ENCODE results near the gene OR6K6. TPM values are rescaled to one million over a fixed set of nuclear protein-coding genes. Genes with fewer than 3 reads are reported as not detected.

The OR6K6 gene
- total RNA-seq (not detected), total RNA-seq (0 reads per million in 2 donors)

GRCh38 chr1:158754420-158754819 lies at the start of gene OR6K6:
OR6K6 (plus strand) TSS chr1:158754720; CDS start chr1:158754888, 168 bp downstream.
- H3K36me3 Mint-ChIP-seq (ENCODE audit: low read depth), result peaks cover 2% of the 10 kb centered on the region
- DNase-seq (no peak), ATAC-seq (no peak)
- H3K27ac Mint-ChIP-seq, result no peak within 1 kb of the TSS
- H3K4me1 Mint-ChIP-seq, result no peaks in the 10 kb centered on the region
- H3K9me3 ChIP-seq (ENCODE audit: control insufficient read depth, low read length, poor library complexity, severe bottlenecking), result no peaks in the 10 kb centered on the region
- H3K4me3 Mint-ChIP-seq, result no peak within 1 kb of the TSS
- H3K27me3 Mint-ChIP-seq, result peaks cover 37% of the 10 kb centered on the region

- ATAC-seq (no peak), DNase-seq (no peak)
- Mint-ChIP-seq H3K27me3 (peaks cover 2% of the 10 kb centered on the region), H3K36me3 (ENCODE audit: low read depth) (no peaks in the 10 kb centered on the region), H3K4me1 (no peaks in the 10 kb centered on the region), H3K4me3 (no peak overlapping the region), H3K27ac (no peak overlapping the region)
- H3K9me3 ChIP-seq (ENCODE audit: control insufficient read depth, low read length, poor library complexity, severe bottlenecking), result no peaks in the 10 kb centered on the region
These were observed 48.4 kb upstream of the OR6K6 start for GRCh38 chr1:158706096-158706495.

GRCh38 chr1:158711098-158711497 lies 43.4 kb upstream of the OR6K6 start:
- ATAC-seq, result no peak
- DNase-seq, result no peak

GRCh38 chr1:158714754-158715153 lies 39.8 kb upstream of the OR6K6 start:
- no peak for ATAC-seq
- Mint-ChIP-seq H3K27me3 (peaks cover 51% of the 10 kb centered on the region), H3K4me3 (no peak overlapping the region), H3K36me3 (ENCODE audit: low read depth) (peaks cover 4% of the 10 kb centered on the region), H3K4me1 (no peaks in the 10 kb centered on the region), H3K27ac (no peak overlapping the region)
- no peaks in the 10 kb centered on the region for H3K9me3 ChIP-seq (ENCODE audit: control insufficient read depth, low read length, poor library complexity, severe bottlenecking)
- DNase-seq, result no peak

More at GRCh38 chr1:158711098-158711497, 43.4 kb upstream of the OR6K6 start:
- H3K36me3 Mint-ChIP-seq (ENCODE audit: low read depth), result no peaks in the 10 kb centered on the region
- H3K9me3 ChIP-seq (ENCODE audit: control insufficient read depth, low read length, poor library complexity, severe bottlenecking), result no peaks in the 10 kb centered on the region
- H3K4me1 Mint-ChIP-seq, result no peaks in the 10 kb centered on the region
- H3K27ac Mint-ChIP-seq, result no peak overlapping the region
- H3K27me3 Mint-ChIP-seq, result peaks cover 26% of the 10 kb centered on the region
- no peak overlapping the region for H3K4me3 Mint-ChIP-seq

GRCh38 chr1:158716335-158716734 lies 38.2 kb upstream of the OR6K6 start:
- H3K9me3 ChIP-seq (ENCODE audit: control insufficient read depth, low read length, poor library complexity, severe bottlenecking), result no peaks in the 10 kb centered on the region
- H3K4me1 Mint-ChIP-seq, result no peaks in the 10 kb centered on the region
- ATAC-seq, result peak; percentile 41
- no peak overlapping the region for H3K27ac Mint-ChIP-seq
- H3K4me3 Mint-ChIP-seq, result no peak overlapping the region
- DNase-seq, result no peak
- peaks cover 57% of the 10 kb centered on the region for H3K27me3 Mint-ChIP-seq
- peaks cover 4% of the 10 kb centered on the region for H3K36me3 Mint-ChIP-seq (ENCODE audit: low read depth)

GRCh38 chr1:158717344-158717743 lies 37.2 kb upstream of the OR6K6 start:
- Mint-ChIP-seq H3K27ac (no peak overlapping the region), H3K4me3 (no peak overlapping the region), H3K4me1 (no peaks in the 10 kb centered on the region), H3K36me3 (ENCODE audit: low read depth) (peaks cover 4% of the 10 kb centered on the region), H3K27me3 (peaks cover 53% of the 10 kb centered on the region)
- ATAC-seq (no peak), DNase-seq (no peak)
- H3K9me3 ChIP-seq (ENCODE audit: control insufficient read depth, low read length, poor library complexity, severe bottlenecking), result no peaks in the 10 kb centered on the region

- Mint-ChIP-seq H3K4me3 (no peak overlapping the region), H3K27me3 (peaks cover 56% of the 10 kb centered on the region), H3K4me1 (no peaks in the 10 kb centered on the region), H3K36me3 (ENCODE audit: low read depth) (peaks cover 6% of the 10 kb centered on the region), H3K27ac (no peak overlapping the region)
- DNase-seq (no peak), ATAC-seq (no peak)
- no peaks in the 10 kb centered on the region for H3K9me3 ChIP-seq (ENCODE audit: control insufficient read depth, low read length, poor library complexity, severe bottlenecking)
These were observed 34.9 kb upstream of the OR6K6 start for GRCh38 chr1:158719664-158720063.

GRCh38 chr1:158720620-158721019 lies 33.9 kb upstream of the OR6K6 start, which contains the start of gene OR6K3:
OR6K3 (minus strand) TSS chr1:158720720; CDS start chr1:158718115, 2,605 bp downstream.
- Mint-ChIP-seq H3K27me3 (peaks cover 57% of the 10 kb centered on the region), H3K36me3 (ENCODE audit: low read depth) (peaks cover 6% of the 10 kb centered on the region), H3K27ac (no peak within 1 kb of the TSS), H3K4me3 (no peak within 1 kb of the TSS), H3K4me1 (no peaks in the 10 kb centered on the region)
- ATAC-seq, result no peak
- H3K9me3 ChIP-seq (ENCODE audit: control insufficient read depth, low read length, poor library complexity, severe bottlenecking), result no peaks in the 10 kb centered on the region
- DNase-seq, result no peak

- peaks cover 46% of the 10 kb centered on the region for H3K27me3 Mint-ChIP-seq
- no peak overlapping the region for H3K4me3 Mint-ChIP-seq
- peaks cover 2% of the 10 kb centered on the region for H3K36me3 Mint-ChIP-seq (ENCODE audit: low read depth)
- H3K27ac Mint-ChIP-seq, result no peak overlapping the region
- ATAC-seq, result no peak
- DNase-seq, result no peak
- peaks cover 2% of the 10 kb centered on the region for H3K4me1 Mint-ChIP-seq
- no peaks in the 10 kb centered on the region for H3K9me3 ChIP-seq (ENCODE audit: control insufficient read depth, low read length, poor library complexity, severe bottlenecking)
These were observed 30.1 kb upstream of the OR6K6 start for GRCh38 chr1:158724442-158724841.

GRCh38 chr1:158728510-158729225 lies 25.9 kb upstream of the OR6K6 start:
- ATAC-seq (no peak), DNase-seq (no peak)
- no peaks in the 10 kb centered on the region for H3K36me3 Mint-ChIP-seq (ENCODE audit: low read depth)
- no peak overlapping the region for H3K27ac Mint-ChIP-seq
- H3K4me3 Mint-ChIP-seq, result no peak overlapping the region
- peaks cover 25% of the 10 kb centered on the region for H3K27me3 Mint-ChIP-seq
- H3K4me1 Mint-ChIP-seq, result peaks cover 8% of the 10 kb centered on the region
- no peaks in the 10 kb centered on the region for H3K9me3 ChIP-seq (ENCODE audit: control insufficient read depth, low read length, poor library complexity, severe bottlenecking)

- Mint-ChIP-seq H3K27me3 (peaks cover 13% of the 10 kb centered on the region), H3K4me1 (peaks cover 8% of the 10 kb centered on the region), H3K27ac (no peak overlapping the region), H3K4me3 (no peak overlapping the region), H3K36me3 (ENCODE audit: low read depth) (no peaks in the 10 kb centered on the region)
- H3K9me3 ChIP-seq (ENCODE audit: control insufficient read depth, low read length, poor library complexity, severe bottlenecking), result no peaks in the 10 kb centered on the region
- DNase-seq (no peak), ATAC-seq (no peak)
These were observed 24.1 kb upstream of the OR6K6 start for GRCh38 chr1:158730453-158730852.

- Mint-ChIP-seq H3K27me3 (peaks cover 14% of the 10 kb centered on the region), H3K4me1 (peaks cover 10% of the 10 kb centered on the region), H3K36me3 (ENCODE audit: low read depth) (no peaks in the 10 kb centered on the region), H3K4me3 (no peak overlapping the region), H3K27ac (no peak overlapping the region)
- DNase-seq (no peak), ATAC-seq (no peak)
- no peaks in the 10 kb centered on the region for H3K9me3 ChIP-seq (ENCODE audit: control insufficient read depth, low read length, poor library complexity, severe bottlenecking)
These were observed 22.8 kb upstream of the OR6K6 start for GRCh38 chr1:158731707-158732106.

- no peaks in the 10 kb centered on the region for H3K9me3 ChIP-seq (ENCODE audit: control insufficient read depth, low read length, poor library complexity, severe bottlenecking)
- H3K27me3 Mint-ChIP-seq, result peaks cover 18% of the 10 kb centered on the region
- no peak for ATAC-seq
- H3K36me3 Mint-ChIP-seq (ENCODE audit: low read depth), result no peaks in the 10 kb centered on the region
- H3K27ac Mint-ChIP-seq, result no peak overlapping the region
- peaks cover 8% of the 10 kb centered on the region for H3K4me1 Mint-ChIP-seq
- H3K4me3 Mint-ChIP-seq, result no peak overlapping the region
- DNase-seq, result no peak
These were observed 22.0 kb upstream of the OR6K6 start for GRCh38 chr1:158732524-158732923.

GRCh38 chr1:158735848-158736247 lies 18.7 kb upstream of the OR6K6 start:
- ATAC-seq, result no peak
- peaks cover 27% of the 10 kb centered on the region for H3K27me3 Mint-ChIP-seq
- H3K36me3 Mint-ChIP-seq (ENCODE audit: low read depth), result peaks cover 6% of the 10 kb centered on the region
- H3K4me1 Mint-ChIP-seq, result peaks cover 2% of the 10 kb centered on the region
- H3K9me3 ChIP-seq (ENCODE audit: control insufficient read depth, low read length, poor library complexity, severe bottlenecking), result no peaks in the 10 kb centered on the region
- no peak overlapping the region for H3K4me3 Mint-ChIP-seq
- DNase-seq, result no peak
- H3K27ac Mint-ChIP-seq, result no peak overlapping the region

Data from T-helper 17 cell (primary cell).